HuH-7 (cell line): ENCODE measurements around the gene ARHGAP42.
"Not testable (repeated sequence)": the region's sequence is repeated elsewhere in the genome, so short reads cannot be mapped to it uniquely, and the experiment has no call there.

Experiments used
- DNase-seq: peaks from one replicate; pipeline ENCODE4 v3.0.0; 2011; ENCODE audit warnings: low spot score

ARHGAP42 gene

DNA sequence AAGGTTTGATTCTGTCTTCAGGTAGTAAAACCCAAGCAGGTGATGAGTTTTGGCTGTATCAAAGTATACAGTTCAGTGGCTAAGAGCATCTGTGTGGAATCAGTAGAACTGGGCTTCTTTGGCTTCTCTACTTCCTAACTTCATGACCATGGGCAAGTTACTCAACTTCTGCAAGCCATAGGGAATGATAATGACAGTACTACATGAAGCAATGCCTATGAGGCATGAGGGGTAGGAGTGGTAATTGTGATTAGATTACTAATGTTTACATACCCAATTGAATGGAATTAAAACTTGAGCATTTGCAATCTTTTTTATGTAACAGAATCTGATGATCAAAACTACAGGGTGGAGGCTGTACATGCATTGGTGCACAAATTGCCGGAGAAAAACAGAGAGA, 278.3 kb downstream of the ARHGAP42 start:
- DNase-seq: no peak

DNA sequence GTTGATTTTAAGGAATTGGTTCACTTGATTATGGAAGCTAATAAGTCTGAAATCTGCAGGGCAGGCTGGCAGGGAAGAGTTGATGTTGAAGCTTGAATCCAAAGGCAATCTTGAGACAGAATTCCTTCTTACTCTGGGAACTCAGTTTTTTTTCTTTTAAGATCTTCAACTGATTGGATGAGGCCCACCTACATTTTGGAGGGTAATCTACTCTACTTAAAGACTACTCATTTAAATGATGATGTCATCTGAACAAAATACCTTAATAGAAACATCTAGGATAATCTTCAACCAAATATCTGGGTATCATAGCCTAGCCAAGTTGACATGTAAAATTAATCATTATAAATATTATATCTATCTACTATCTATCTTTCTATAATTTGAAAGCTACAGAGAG, 279.3 kb downstream of the ARHGAP42 start:
- DNase-seq: no peak

DNA sequence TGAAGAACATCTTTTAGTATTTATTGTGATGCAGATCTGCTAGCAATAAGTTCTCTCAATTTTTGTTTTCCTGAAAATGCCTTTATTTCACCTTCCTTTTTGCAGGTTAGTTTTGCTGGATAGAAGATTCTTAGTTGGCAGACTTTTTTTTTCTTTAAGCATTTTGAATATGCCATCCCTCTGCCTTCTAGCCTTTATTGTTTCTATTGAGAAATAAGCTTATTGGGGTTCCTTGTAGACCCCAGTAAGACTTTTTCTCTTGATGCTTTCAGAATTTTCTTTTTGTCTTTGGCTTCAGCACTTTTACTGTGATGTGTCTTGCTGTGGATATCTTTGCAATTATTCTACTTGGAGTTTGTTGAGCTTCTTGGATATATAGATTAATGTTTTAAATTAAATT, 281.9 kb downstream of the ARHGAP42 start:
- no peak for DNase-seq

DNA sequence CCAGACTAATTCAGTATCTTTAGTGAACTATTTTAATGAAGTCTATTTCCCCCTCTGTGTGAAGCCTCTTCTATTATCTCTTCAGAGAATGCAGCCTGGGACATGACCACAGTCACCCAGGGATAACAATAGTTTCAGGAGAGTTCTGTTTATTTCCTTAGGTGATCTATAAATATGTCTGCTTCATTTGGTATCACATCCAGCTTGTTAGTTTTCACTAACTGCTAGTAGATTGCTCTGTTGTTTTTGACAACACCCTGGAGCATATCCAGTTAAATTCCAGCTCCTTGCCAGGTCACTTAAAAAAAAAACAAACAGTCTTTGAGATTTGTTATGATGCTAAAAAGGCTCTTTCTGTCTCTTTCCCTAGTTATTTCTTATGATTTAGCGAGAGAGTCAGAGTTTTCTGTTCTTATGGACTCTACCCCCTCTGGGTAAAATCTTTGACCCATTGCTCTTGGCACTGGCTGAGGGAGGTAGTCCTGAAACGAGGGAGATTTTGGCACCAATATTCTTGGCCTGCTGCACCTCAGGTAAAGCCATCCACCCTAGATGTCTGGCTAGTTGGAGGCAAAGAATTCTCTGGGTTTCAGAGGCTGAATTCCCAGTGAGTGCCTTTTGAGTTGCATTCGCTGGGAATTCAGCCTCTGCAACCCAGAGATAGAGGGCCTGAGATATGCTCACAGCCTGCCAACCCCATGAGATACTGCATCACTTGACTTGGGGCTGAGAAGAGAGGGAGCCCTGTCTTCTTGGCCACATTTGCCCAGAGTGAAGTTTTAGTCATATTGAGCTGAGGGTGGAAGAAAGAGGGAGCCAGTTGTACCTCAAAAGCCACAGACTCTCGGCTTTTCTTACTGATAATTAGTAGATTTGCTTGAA, 283.4 kb downstream of the ARHGAP42 start:
- no peak for DNase-seq

DNA sequence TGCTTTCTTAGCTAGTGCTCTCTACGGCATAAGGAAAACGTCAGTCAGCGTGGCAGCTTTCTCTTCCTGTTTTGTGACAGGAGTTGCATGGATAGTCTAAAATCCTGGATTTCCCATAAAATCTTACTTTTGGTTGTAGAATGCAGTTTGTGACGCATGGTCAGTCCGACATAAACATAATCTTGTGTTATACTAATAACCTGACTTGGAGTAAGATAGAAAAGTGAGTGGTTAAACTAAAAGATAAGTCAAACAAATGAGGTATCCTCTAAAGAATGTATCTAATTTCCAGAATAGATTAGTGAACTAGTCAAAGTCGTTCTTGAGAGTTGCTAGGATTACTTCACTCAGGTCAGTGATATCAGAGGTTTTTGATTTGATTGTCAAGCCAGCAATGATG, 285.0 kb downstream of the ARHGAP42 start:
- DNase-seq: no peak

DNA sequence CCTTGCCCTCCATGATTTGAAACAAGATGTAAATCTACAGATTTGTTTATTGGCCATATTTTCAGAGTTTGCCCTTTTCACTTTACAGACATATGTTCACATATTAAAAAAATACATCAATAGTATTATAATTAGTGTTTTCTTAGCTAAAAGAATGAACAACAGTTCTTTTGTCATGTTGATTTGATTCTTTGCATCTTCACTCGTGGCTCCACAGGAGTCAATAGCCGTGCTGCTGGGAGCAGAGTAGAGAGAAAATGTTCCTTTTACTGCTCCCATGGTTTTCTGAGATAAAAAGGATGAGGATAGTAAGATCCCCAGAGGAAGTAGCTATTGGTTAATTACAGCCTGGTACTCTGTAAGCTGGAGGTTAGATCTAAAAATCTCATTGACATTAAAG, 291.4 kb downstream of the ARHGAP42 start:
- no peak for DNase-seq

DNA sequence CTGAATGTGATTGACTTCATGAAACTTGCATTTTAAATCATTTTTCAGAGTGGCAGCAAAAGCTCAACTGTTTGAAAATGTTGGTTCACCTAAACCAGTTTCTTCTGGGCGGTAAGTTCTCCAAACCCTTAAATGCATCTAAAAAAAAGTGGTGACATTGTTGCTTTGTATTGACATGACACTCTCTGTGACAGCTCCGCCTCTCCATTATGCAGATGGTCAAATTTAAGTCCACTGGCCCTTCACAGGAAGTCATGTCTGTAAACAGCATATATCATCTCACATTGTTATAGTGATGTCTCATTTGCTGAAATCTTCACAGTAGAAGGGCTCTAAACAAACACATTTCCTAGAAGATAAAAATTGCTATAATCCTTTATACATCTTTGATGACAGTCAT, 291.9 kb downstream of the ARHGAP42 start:
- DNase-seq: no peak

DNA sequence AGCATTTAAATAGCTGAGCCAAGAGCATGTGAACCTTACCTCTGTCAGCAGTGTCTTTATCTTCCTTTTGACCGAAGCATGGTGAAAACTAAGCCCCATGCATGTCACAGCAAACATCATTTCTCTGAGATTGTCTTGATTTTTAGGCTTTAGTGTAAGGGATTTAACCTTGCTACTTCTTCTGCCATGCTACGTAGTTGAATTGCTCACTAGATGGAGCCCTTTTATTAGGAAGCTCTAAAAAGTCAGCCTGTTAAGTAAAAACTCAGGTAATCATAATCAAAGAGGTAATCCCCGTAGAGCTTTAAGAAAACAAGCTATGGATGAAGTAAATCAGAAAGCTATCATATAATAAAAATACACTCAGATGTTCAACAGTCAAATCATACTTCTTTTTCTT, 293.1 kb downstream of the ARHGAP42 start:
- no peak for DNase-seq

DNA sequence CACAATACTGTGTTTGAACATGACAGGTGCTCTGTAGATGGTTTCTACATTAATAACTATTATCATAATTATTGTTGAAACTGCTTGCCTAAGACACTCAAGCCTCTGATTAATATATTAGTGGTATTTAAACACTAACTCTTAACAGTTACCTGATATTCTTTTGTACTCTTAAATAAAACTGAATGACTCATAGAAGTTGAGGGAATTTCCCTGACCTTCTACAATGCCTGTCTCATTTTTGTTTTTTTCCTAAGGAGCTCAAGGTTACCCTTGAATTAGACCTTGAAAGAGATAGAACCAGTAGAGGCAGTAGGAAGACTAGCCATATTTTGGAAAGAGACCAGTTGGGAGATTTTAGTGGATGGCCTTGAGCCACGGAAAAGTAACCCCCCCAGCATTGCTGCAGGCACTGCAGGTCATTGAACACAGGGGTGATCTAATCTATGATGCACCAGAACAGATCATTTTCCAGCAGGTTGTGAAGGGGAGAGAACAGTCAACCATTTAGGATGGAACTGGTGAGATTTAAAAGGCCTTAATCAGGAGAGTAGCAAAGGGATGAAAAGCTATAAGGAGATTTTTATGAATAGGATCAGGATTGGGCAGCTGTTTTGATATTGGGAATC, 294.2 kb downstream of the ARHGAP42 start:
- no peak for DNase-seq

DNA sequence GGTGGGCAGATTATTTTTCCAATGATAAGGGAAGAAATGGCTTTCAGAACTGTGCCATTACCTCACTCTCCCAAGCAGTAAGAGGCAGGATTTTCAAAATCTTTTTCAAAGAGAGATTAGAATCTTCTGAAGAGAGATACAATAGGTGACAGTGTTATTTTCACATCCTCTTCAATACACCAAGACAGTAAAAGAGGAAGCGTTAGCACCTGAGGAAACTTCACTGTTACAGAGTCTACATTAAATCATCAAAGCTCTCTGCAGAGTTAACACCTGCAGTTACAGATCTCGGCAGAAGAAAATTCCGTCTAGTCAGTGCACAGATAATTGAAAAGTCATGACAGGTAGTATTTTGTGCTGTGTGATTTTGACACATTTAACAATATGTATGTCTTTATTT, 297.6 kb downstream of the ARHGAP42 start:
- no peak for DNase-seq

DNA sequence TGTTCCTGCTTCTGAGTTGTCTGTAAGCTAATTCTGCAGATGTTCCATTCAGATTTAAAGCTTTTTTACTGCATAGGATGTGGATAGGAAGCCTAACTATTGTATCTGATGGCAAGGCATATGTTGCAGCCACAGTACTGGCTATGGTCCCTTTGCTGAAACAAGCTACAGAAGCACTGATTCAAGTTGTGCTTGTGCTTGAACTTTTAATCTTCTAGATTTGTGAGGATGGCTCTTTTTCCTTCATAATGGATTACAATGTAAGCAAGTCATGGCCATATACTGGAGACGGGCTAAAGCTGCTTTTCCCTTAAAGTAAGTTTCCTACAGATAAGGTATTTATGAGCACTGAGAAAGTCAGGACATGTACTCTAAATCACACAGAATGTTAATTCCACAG, 303.8 kb downstream of the ARHGAP42 start:
- DNase-seq: no peak

DNA sequence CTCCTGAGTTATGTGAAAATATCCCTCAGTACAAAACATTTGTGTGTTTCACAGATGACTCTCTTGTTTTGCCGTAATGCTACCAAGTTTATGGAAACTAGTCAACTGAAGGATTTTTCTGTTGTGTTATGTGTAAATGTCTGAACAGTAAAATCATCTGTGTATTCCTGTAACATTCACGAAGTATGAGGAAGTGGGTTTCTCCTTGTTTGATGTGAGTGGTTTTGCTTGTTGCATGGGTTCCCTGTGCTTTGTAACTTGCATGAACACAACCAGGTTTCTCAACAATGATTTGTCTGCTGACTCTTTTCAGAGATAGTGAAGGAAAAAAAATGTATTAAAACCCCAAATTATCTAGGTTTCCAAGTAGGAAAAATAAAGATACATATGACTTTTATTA, 304.5 kb downstream of the ARHGAP42 start:
- no peak for DNase-seq

DNA sequence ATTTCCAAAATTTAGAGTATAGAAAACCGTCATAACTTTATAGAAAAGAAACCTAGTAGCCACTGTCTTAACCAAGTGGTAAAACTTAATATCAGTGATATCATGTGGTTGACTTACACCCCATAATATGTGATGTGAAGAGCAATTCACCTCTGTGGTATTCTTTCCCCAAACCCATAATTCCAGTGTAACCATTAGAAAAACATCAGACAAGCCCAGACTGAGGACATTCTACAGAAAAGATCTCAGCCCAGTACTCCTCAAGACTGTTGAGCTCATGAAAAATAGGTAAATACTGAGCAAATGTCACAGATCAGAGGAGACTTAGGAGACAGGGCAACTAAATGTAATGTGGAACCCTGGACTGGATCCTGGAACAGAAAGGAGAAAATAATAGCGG, 307.9 kb downstream of the ARHGAP42 start:
- no peak for DNase-seq

DNA sequence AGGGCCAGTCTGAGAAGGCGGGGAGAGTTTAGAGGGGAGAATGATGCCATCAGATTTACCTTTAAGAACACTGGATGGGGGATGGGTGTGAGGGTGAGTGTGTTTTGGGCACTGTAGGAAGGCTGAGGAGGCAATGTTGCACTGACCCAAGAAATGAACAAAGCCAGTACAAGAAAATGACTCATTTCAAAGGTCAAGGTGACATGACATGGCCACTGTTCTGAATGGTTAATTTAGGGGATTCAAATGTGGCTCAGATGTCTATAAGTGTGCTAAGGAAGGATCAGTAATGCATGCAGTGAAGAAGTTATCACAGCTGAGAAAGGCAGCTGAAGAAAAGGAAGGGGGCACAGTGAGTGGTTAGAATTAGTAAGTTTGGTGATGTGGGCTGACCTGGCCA, 312.7 kb downstream of the ARHGAP42 start:
- DNase-seq: no peak

DNA sequence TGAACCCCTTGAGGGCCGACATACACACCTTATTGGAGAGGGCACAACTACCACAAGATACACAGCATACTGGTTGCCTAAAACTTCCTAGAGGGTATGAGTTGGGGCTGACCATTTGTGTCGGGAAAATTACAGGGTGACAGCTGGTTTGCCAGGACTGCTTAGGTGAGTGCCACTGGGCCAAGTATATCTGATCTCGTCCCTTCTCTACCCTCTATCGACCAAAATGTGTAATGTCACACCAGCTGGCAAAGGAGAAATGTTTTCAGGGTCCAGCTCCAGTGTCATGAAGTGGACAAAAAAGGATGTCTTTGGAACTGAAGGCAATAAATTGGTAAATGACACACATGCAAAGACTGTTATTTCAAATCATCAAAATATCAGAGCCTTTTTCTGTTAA, 316.4 kb downstream of the ARHGAP42 start:
- DNase-seq: peak; percentile 10

DNA sequence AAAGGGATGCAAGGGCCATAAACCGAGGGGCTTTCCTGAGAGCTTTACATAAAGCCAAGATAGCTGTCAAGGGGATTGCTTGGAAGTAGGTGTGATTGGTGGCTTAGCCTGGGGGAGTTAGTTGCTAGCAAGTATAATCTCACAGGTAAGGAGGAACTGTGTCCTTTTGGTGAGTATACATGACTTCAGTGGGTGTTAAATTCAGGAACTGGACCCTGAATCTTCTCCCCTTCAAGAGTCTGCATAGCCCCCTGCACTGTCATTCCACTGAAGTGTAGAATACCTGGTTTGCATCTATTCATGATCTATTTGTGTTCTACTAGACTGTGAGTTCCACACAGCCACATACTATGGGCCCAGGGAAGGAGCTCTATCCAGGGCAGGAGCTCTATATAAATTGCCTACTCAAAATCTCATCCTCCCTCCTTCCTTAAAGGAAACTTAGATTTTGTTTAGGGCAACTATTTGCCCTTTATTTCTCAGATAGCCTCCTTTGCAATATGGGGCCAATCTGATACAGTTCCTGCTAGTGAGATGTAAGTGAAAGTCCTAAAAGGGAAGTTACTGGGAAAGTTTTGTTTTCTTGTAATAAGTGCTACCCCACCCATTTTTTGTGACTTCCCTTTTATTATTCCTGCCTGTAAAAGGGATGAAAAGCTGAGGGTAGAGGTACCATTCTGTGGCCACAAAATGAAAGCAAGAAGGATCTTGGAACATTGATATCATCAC, 322.0 kb downstream of the ARHGAP42 start:
- DNase-seq: no peak

DNA sequence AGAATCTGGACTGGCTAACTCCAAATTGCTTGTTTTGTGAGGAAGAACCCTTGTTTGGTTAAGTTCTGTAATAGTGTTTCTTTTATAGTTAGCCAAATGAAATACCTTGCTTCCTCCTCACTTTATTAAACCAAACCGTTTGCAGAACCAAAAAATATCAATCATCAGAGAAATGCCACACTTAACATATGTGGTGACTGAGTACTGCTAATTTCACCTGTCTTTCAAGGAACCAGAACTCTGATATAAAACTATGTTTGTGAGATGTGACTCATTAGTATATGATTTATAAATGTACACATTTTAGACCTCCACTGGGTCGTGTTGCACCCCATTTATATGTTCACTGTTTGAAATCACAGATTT, 322.6 kb downstream of the ARHGAP42 start:
- DNase-seq: no peak

DNA sequence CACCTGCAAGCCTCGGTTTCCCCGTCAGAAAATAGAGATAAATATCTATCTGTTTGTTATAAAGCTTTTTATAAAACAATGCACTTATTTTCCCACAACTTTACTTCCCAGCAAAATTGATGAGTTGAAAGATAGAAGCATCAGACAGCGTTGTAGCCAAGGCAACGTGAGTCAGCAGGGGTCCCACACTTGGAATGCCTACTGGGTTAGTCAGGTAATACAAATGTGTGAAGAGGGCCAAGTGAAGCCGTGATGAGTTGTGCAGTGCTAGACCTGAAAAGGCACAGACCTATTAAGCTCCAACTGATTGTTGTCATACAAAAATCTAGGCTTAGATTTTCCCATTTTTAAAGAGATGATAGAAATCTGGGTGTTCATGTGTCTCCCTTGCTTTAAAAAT, 323.8 kb downstream of the ARHGAP42 start:
- DNase-seq: no peak

DNA sequence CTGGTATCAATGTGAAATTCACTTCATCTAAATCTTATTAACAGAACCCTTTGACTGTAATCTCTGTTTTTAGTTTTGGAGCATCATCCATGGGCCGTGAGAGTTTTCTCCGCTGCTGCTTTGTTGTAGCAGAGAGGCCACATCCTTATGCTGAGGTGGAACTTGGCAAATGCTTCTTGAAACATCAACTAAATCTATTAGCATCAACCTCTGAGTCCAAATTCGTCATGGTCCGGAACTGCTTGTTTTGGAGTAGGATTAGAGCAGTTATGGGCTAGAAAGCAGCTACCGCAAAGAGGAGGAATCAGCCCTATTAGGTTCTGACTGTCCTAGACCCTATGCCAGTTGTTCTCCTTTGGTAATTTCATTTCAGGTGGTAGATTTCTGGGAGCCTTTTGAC, 324.8 kb downstream of the ARHGAP42 start:
- no peak for DNase-seq

DNA sequence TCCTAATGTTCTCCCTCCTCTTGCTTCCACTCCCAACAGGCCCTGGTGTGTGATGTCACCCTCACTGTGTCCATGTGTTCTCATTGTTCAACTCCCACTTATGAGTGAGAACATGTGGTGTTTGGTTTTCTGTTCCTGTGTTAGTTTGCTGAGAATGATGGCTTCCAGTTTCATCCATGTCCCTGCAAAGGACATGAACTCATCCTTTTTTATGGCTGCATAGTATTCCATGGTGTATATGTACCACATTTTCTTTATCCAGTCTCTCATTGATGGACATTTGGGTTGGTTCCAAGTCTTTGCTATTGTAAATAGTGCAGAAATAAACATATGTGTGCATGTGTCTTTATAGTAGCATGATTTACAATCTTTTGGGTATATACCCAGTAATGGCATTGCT, 326.6 kb downstream of the ARHGAP42 start:
- DNase-seq: not testable (repeated sequence)

DNA sequence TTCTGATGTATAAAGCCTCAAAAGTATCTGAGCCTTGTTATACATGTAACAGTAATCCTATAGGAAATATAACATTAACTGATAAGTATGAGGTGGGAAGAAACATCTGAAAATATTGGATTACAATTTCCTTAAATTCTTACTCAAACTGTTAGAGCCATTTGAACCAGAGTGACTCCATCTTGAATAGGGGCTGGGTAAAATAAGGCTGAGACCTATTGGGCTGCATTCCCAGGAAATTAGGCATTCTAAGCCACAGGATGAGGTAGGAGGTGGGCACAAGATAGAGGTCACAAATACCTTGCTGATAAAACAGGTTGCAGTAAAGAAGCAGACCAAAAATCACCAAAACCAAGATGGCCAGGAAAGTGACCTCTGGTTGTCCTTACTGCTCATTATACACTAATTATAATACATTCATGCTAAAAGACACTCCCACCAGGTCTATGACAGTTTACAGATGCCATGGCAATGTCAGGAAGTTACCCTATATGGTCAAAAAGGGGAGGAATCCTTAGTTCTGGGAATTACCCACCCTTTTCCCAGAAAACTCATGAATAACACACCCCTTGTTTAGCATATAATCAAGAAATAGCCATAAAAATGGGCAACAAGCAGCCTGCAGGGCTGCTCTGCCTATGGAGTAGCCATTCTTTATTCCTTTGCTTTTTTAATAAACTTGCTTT, 327.7 kb downstream of the ARHGAP42 start:
- DNase-seq: no peak

DNA sequence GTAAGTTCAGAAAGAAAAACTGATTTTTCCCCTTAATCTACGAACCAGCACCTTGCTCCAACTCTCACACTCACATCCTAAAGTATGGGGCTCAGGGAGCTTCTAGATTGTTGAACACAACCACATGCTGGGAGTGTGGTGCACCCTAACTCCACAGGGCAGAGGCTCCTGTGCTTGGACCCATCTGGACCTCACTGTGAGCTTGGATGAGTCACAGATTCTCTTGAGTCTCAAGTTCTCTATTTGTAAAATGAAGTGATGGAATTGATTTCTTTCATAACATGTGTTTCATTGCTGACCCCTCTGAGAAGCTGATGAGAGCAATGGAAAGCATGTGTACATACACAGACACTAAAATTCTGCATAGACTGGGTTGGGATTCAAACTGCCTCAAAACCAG, 332.8 kb downstream of the ARHGAP42 start:
- no peak for DNase-seq

DNA sequence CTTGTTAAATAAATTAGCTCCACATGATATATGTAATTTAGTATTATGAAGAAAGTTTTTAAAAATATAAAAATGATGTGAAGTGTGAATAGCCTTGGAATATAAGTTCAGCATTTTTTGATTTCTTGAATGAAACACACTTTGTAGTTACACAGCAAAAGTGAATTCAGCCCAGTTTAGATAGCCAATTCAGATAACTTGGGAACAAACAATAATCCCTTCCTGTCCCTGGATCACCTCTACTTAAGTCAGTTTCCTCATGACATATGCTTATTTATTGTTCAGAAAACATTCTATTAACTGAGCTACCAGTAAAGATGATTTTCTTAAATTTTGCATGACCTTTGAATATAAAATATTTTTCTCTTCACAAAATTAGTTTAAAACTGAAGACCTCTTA, 335.2 kb downstream of the ARHGAP42 start:
- DNase-seq: no peak
